HepG2 (cell line): ENCODE results near the gene TGM1. TPM values are rescaled to one million over a fixed set of nuclear protein-coding genes. Genes with fewer than 3 reads are reported as not detected.

ENCODE experiments used
- ATAC-seq: fragments of 200-7000 bp; cut with Tn5 transposase; 3 replicates; pipeline ENCODE4 v1.9.1; 2020; ENCODE audit warnings: mild to moderate bottlenecking, moderate library complexity
- BruUV-seq: library from RNA; stranded (reverse); fragments of 400-500 nt; replicated peaks from 2 replicates; lab custom pipeline; 2021; lab: Mats Ljungman, UMichigan
- CTCF ChIA-PET: fragments of 300-600 bp; formaldehyde crosslinking; extraction: SDS; loops from one replicate; lab custom pipeline; 2021; ENCODE audit warnings: low total read pairs, inconsistent platforms, low intra/inter-chr PET ratio; lab: Yijun Ruan, JAX
- POLR2A ChIA-PET: fragments of 350-600 bp; sonication (Branson Sonifier 250); formaldehyde crosslinking; loops from one replicate; lab custom pipeline; 2020; ENCODE audit warnings: antibody characterized with exemption, inconsistent platforms; lab: Yijun Ruan, JAX
- DNase-seq: peaks from one replicate; pipeline ENCODE4 v3.0.0-alpha.2; 2015; ENCODE audit warnings: low spot score
- FAIRE-seq: peaks from 3 replicates; lab custom pipeline; 2011; peaks lifted over from hg19 to GRCh38; lab: Jason Lieb, UNC
- H2AFZ ChIP-seq: one replicate; pipeline ENCODE4 v1.6.1; 2011; ENCODE audit warnings: low read length, inconsistent platforms
- H3K27ac ChIP-seq: fragments of 300-600 bp; 3 replicates; pipeline ENCODE4 v1.8.0; 2011; ENCODE audit warnings: mixed run types, mild to moderate bottlenecking, mixed read lengths, low read length, inconsistent platforms; ENCODE audit not compliant: insufficient read depth; ENCODE audit errors: extremely low read length
- H3K27me3 ChIP-seq, 2 experiments: fragments of 200-600 bp in 1 of 2; 2 replicates in 1 of 2; 3 replicates in 1 of 2; pipeline versions ENCODE4 v1.6.0 to v1.8.0; 2011; ENCODE audit warnings: low read length in 2 of 2, mild to moderate bottlenecking in 2 of 2, moderate library complexity in 2 of 2, inconsistent platforms in 1 of 2; ENCODE audit not compliant: insufficient read depth in 2 of 2, control insufficient read depth in 1 of 2
- H3K36me3 ChIP-seq, 2 experiments: fragments of 200-600 bp in 1 of 2; replicated peaks in 1 of 2; 2 replicates in 1 of 2; 3 replicates in 1 of 2; pipeline versions ENCODE4 v1.5.1 to v1.8.0; 2011; ENCODE audit warnings: low read length in 2 of 2, inconsistent platforms in 1 of 2; ENCODE audit not compliant: insufficient read depth in 2 of 2, control insufficient read depth in 1 of 2
- H3K4me1 ChIP-seq: 2 replicates; pipeline ENCODE4 v1.5.1; 2012; ENCODE audit warnings: low read length, inconsistent platforms; ENCODE audit not compliant: insufficient read depth
- H3K4me2 ChIP-seq: 2 replicates; pipeline ENCODE4 v1.6.0; 2011; ENCODE audit warnings: low read depth, low read length, inconsistent platforms
- H3K4me3 ChIP-seq, 3 experiments: fragments of 200-600 bp in 1 of 3; sonication (generic), shearing (Covaris generic) in 1 of 3; replicated peaks in 1 of 3; 2 replicates each; pipeline ENCODE4 v1.5.1; 2011 to 2016; ENCODE audit warnings: low read length in 3 of 3, inconsistent platforms in 2 of 3, low read depth in 2 of 3, mild to moderate bottlenecking in 2 of 3, control low read depth in 1 of 3, mixed read lengths in 1 of 3; ENCODE audit not compliant: insufficient read depth in 1 of 3
- H3K79me2 ChIP-seq: one replicate; pipeline ENCODE4 v1.6.1; 2011; ENCODE audit warnings: low read length, inconsistent platforms; ENCODE audit not compliant: insufficient read depth
- H3K9ac ChIP-seq: 2 replicates; pipeline ENCODE4 v1.6.0; 2011; ENCODE audit warnings: mild to moderate bottlenecking, low read depth, low read length, inconsistent platforms; ENCODE audit not compliant: insufficient read depth
- H3K9me3 ChIP-seq: 2 replicates; pipeline ENCODE4 v1.5.1; 2012; ENCODE audit warnings: mild to moderate bottlenecking, low read length
- H4K20me1 ChIP-seq: 2 replicates; pipeline ENCODE4 v1.6.0; 2011; ENCODE audit warnings: inconsistent platforms, mild to moderate bottlenecking, low read length, moderate library complexity; ENCODE audit not compliant: insufficient read depth
- DPF2 ChIP-seq: sonication (generic); formaldehyde crosslinking; IDR thresholded peaks from 2 replicates; pipeline ENCODE4 v1.4.0; 2020; ENCODE audit warnings: mild to moderate bottlenecking, low read depth, missing genetic modification reagents, borderline replicate concordance
- NONO ChIP-seq, 2 experiments: fragments of 450-650 bp in 1 of 2; sonication (generic) in 1 of 2; formaldehyde crosslinking in 1 of 2; IDR thresholded peaks in 1 of 2; conservative IDR thresholded peaks in 1 of 2; 2 replicates each; pipeline versions ENCODE4 v1.6.1 to v1.8.0; 2017 to 2022; ENCODE audit warnings: mild to moderate bottlenecking in 1 of 2, missing genetic modification reagents in 1 of 2, moderate library complexity in 1 of 2
- PBX3 ChIP-seq: sonication (generic); formaldehyde crosslinking; IDR thresholded peaks from 2 replicates; pipeline ENCODE4 v1.8.1; 2023; ENCODE audit warnings: missing genetic modification reagents, inconsistent platforms, borderline replicate concordance
- SNAPC5 ChIP-seq: sonication (generic); formaldehyde crosslinking; IDR thresholded peaks from 2 replicates; pipeline ENCODE4 v1.8.1; 2023; ENCODE audit warnings: mild to moderate bottlenecking, missing genetic modification reagents, borderline replicate concordance
- SNRNP70 ChIP-seq: fragments of 200-400 bp; formaldehyde crosslinking; IDR thresholded peaks from 2 replicates; pipeline ENCODE4 v1.6.1; 2017; ENCODE audit warnings: mild to moderate bottlenecking, low read depth, low read length, moderate library complexity
- XBP1 ChIP-seq: sonication (generic); formaldehyde crosslinking; IDR thresholded peaks from 2 replicates; pipeline ENCODE4 v1.5.0; 2020; ENCODE audit warnings: missing genetic modification reagents
- ZNF121 ChIP-seq: sonication (generic); formaldehyde crosslinking; IDR thresholded peaks from 2 replicates; pipeline ENCODE4 v1.5.0; 2020; ENCODE audit warnings: mild to moderate bottlenecking, missing genetic modification reagents
- ZNF501 ChIP-seq: sonication (generic); formaldehyde crosslinking; IDR thresholded peaks from 2 replicates; pipeline ENCODE4 v1.5.1; 2020; ENCODE audit warnings: mild to moderate bottlenecking, moderate library complexity, missing genetic modification reagents
- ZNF598 ChIP-seq: sonication (generic); formaldehyde crosslinking; IDR thresholded peaks from 2 replicates; pipeline ENCODE4 v1.5.1; 2020; ENCODE audit warnings: mild to moderate bottlenecking, missing genetic modification reagents, borderline replicate concordance
- WGBS: methylation state at CpG from one replicate; pipeline ENCODE4 v1.1.6; 2017; ENCODE audit warnings: low lambda C conversion rate; 5-methylcytosine and 5-hydroxymethylcytosine counted together
- in situ Hi-C: cut with HindIII; loops from 2 replicates; pipeline ENCODE4 v1.10.0; 2017; ENCODE audit warnings: low pct_unique_long_range_greater_than_20kb; ENCODE audit not compliant: extremely low pct_ligation_motif_present
- intact Hi-C: fragments of 100-400 bp; cut with micrococcal nuclease; formaldehyde crosslinking; loops from one replicate; pipeline ENCODE4 v1.10.0; 2022; ENCODE audit not compliant: unreplicated experiment
- polyA plus RNA-seq, 8 experiments: library from polyadenylated mRNA; depleted of rRNA in 3 of 8; stranded (reverse) in 7 of 8; unstranded in 1 of 8; fragments of >200 nt; fragmentation: Illumina TruSeq in 4 of 8; extraction: Trizol in 4 of 8; gene quantifications; 2 replicates each; pipeline versions ENCODE4 v1.2.1 to v1.2.3, GENCODE V29; 2011 to 2016; ENCODE audit warnings: low read depth in 4 of 8, missing spikeins in 1 of 8, mixed read lengths in 1 of 8; ENCODE audit not compliant: insufficient read depth in 1 of 8
- total RNA-seq, 5 experiments: library from RNA; depleted of rRNA; stranded (reverse); fragments of >200 nt; fragmentation: Illumina TruSeq; extraction: Trizol; gene quantifications; 2 replicates each; pipeline ENCODE4 v1.2.3, GENCODE V29; 2016; ENCODE audit warnings: low read depth in 1 of 5
- TF ChIP-seq, protein P1 (sequence below): sonication (generic); formaldehyde crosslinking; conservative IDR thresholded peaks from 2 replicates; pipeline ENCODE4 v1.8.0; 2022; ENCODE audit warnings: low read depth, missing genetic modification reagents

Gene TGM1
- total and polyA plus RNA-seq, 2 of the 13 experiments (the other 11 are each of a cell fraction or from before 2014, with no cell fraction given) = 3.2 to 10.6 TPM

GRCh38 chr14:24277071-24277470, 14.1 kb upstream of the TGM1 start:
- Histone ChIP-seq H3K4me2 (no peak overlapping the region), H4K20me1 (no peaks in the 10 kb centered on the region), H2AFZ (no peak overlapping the region), H3K79me2 (peaks cover 2% of the 10 kb centered on the region), H3K36me3 (no peaks in the 10 kb centered on the region), H3K4me3 (no peak overlapping the region), H3K27me3 (no peaks in the 10 kb centered on the region), H3K27ac (no peak overlapping the region), H3K9me3 (no peaks in the 10 kb centered on the region), H3K9ac (no peak overlapping the region), H3K4me1 (peaks cover 9% of the 10 kb centered on the region)
- in situ Hi-C loops (no loop called here), intact Hi-C loops (no loop called here)
- no TSS peak for BruUV-seq
- WGBS = 96% methylated on average over 6 of the region's 6 CpGs
- no peak for FAIRE-seq
- TF ChIP-seq SNRNP70 (no peak), ZNF121 (no peak), XBP1 (CRISPR knock-in tag) (no peak), SNAPC5 (CRISPR knock-in tag) (no peak), DPF2 (CRISPR knock-in tag) (no peak), NONO (IDR thresholded peaks at IDR 0.05) (no peak), NONO (CRISPR knock-in tag; conservative IDR thresholded peaks at IDR 0.05) (no peak), PBX3 (CRISPR knock-in tag) (no peak), ZNF598 (CRISPR knock-in tag) (no peak), ZNF501 (CRISPR knock-in tag) (no peak)
- TF ChIP-seq, protein P1, sequence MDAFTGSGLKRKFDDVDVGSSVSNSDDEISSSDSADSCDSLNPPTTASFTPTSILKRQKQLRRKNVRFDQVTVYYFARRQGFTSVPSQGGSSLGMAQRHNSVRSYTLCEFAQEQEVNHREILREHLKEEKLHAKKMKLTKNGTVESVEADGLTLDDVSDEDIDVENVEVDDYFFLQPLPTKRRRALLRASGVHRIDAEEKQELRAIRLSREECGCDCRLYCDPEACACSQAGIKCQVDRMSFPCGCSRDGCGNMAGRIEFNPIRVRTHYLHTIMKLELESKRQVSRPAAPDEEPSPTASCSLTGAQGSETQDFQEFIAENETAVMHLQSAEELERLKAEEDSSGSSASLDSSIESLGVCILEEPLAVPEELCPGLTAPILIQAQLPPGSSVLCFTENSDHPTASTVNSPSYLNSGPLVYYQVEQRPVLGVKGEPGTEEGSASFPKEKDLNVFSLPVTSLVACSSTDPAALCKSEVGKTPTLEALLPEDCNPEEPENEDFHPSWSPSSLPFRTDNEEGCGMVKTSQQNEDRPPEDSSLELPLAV (CRISPR knock-in tag) = no peak
- no peak for DNase-seq
- ChIA-PET CTCF (no interaction called here), POLR2A (no interaction called here)
- no peak for ATAC-seq
